H9 (cell line): ENCODE data around the gene ALKBH1. TPM values are rescaled to one million over a fixed set of nuclear protein-coding genes. Genes with fewer than 3 reads are reported as not detected.

Source experiments
- DNase-seq: peaks from one replicate; pipeline ENCODE4 v3.0.0-alpha.2; 2017
- H2AFZ ChIP-seq: one replicate; pipeline ENCODE4 v1.6.1; 2013; ENCODE audit warnings: mild to moderate bottlenecking, low read length, control low read depth, moderate library complexity
- H2AK5ac ChIP-seq: 2 replicates; pipeline ENCODE4 v1.6.1; 2013; ENCODE audit warnings: low read length, control low read depth, mixed read lengths; ENCODE audit not compliant: insufficient read length
- H2BK120ac ChIP-seq: one replicate; pipeline ENCODE4 v1.6.1; 2013; ENCODE audit warnings: low read depth, mild to moderate bottlenecking, low read length, control low read depth, inconsistent platforms; ENCODE audit not compliant: poor library complexity, severe bottlenecking
- H2BK12ac ChIP-seq: 2 replicates; pipeline ENCODE4 v1.6.1; 2013; ENCODE audit warnings: low read length, control low read depth, mixed read lengths, low read depth; ENCODE audit not compliant: insufficient read length
- H2BK15ac ChIP-seq: 2 replicates; pipeline ENCODE4 v1.6.1; 2013; ENCODE audit warnings: low read depth, low read length, control low read depth
- H2BK20ac ChIP-seq: one replicate; pipeline ENCODE4 v1.6.1; 2013; ENCODE audit warnings: low read depth, mild to moderate bottlenecking, low read length, control low read depth, inconsistent platforms; ENCODE audit not compliant: poor library complexity, severe bottlenecking
- H2BK5ac ChIP-seq: 2 replicates; pipeline ENCODE4 v1.6.1; 2013; ENCODE audit warnings: low read length, control low read depth, mixed read lengths; ENCODE audit not compliant: insufficient read length
- H3K14ac ChIP-seq: 2 replicates; pipeline ENCODE4 v1.6.1; 2013; ENCODE audit warnings: low read length, control low read depth; ENCODE audit not compliant: insufficient read depth
- H3K18ac ChIP-seq: 2 replicates; pipeline ENCODE4 v1.6.1; 2013; ENCODE audit warnings: low read depth, mild to moderate bottlenecking, mixed read lengths, low read length, control low read depth; ENCODE audit not compliant: insufficient read length
- H3K23ac ChIP-seq: 2 replicates; pipeline ENCODE4 v1.6.1; 2013; ENCODE audit warnings: low read length, control low read depth, mixed read lengths, low read depth; ENCODE audit not compliant: insufficient read length
- H3K23me2 ChIP-seq: 2 replicates; pipeline ENCODE4 v1.6.1; 2013; ENCODE audit warnings: low read depth, mild to moderate bottlenecking, mixed read lengths, low read length, control low read depth; ENCODE audit not compliant: insufficient read length, poor library complexity, severe bottlenecking
- H3K27ac ChIP-seq: 2 replicates; pipeline ENCODE4 v1.5.1; 2013; ENCODE audit warnings: low read length, control low read depth, mixed read lengths, low read depth; ENCODE audit not compliant: insufficient read length
- H3K27me3 ChIP-seq: 2 replicates; pipeline ENCODE4 v1.6.1; 2013; ENCODE audit warnings: low read length, control low read depth, inconsistent platforms; ENCODE audit not compliant: insufficient read depth
- H3K4ac ChIP-seq: 2 replicates; pipeline ENCODE4 v1.6.1; 2013; ENCODE audit warnings: low read depth, mild to moderate bottlenecking, control low read depth, inconsistent platforms, low read length, moderate library complexity
- H3K4me1 ChIP-seq: 2 replicates; pipeline ENCODE4 v1.6.1; 2013; ENCODE audit warnings: low read length, control low read depth, inconsistent platforms; ENCODE audit not compliant: insufficient read depth
- H3K4me2 ChIP-seq: 2 replicates; pipeline ENCODE4 v1.6.1; 2013; ENCODE audit warnings: low read length, control low read depth, mixed read lengths; ENCODE audit not compliant: insufficient read length, insufficient read depth
- H3K56ac ChIP-seq: 2 replicates; pipeline ENCODE4 v1.6.1; 2013; ENCODE audit warnings: low read depth, mild to moderate bottlenecking, mixed read lengths, low read length, control low read depth; ENCODE audit not compliant: insufficient read length
- H3K79me1 ChIP-seq: 2 replicates; pipeline ENCODE4 v1.6.1; 2013; ENCODE audit warnings: low read depth, mild to moderate bottlenecking, moderate library complexity, low read length, control low read depth, inconsistent platforms; ENCODE audit not compliant: insufficient read depth, poor library complexity, severe bottlenecking
- H3K79me2 ChIP-seq: 2 replicates; pipeline ENCODE4 v1.6.1; 2013; ENCODE audit warnings: low read length, control low read depth, inconsistent platforms; ENCODE audit not compliant: insufficient read depth
- H3K9ac ChIP-seq: 2 replicates; pipeline ENCODE4 v1.6.1; 2013; ENCODE audit warnings: low read length, control low read depth, mixed read lengths; ENCODE audit not compliant: insufficient read length; ENCODE audit errors: extremely low read depth
- H3K9me3 ChIP-seq: one replicate; pipeline ENCODE4 v1.6.1; 2013; ENCODE audit warnings: low read depth, low read length, inconsistent platforms; ENCODE audit not compliant: control insufficient read depth
- H3T11ph ChIP-seq: one replicate; pipeline ENCODE4 v1.6.1; 2013; ENCODE audit warnings: mild to moderate bottlenecking, low read length, control low read depth, inconsistent platforms
- H4K20me1 ChIP-seq: one replicate; pipeline ENCODE4 v1.6.1; 2013; ENCODE audit not compliant: control insufficient read depth, insufficient read length, insufficient read depth
- H4K5ac ChIP-seq: 2 replicates; pipeline ENCODE4 v1.6.1; 2013; ENCODE audit warnings: low read depth, mild to moderate bottlenecking, mixed read lengths, low read length, control low read depth; ENCODE audit not compliant: insufficient read length
- H4K8ac ChIP-seq: replicated peaks from 2 replicates; pipeline ENCODE4 v1.6.1; 2013; ENCODE audit warnings: low read length, control low read depth, mixed read lengths, low read depth; ENCODE audit not compliant: insufficient read length
- H4K91ac ChIP-seq: 2 replicates; pipeline ENCODE4 v1.6.1; 2013; ENCODE audit warnings: low read depth, mild to moderate bottlenecking, moderate library complexity, mixed read lengths, low read length, control low read depth; ENCODE audit not compliant: insufficient read length
- H3K27ac Mint-ChIP-seq, 3 experiments: 2 replicates in 2 of 3; 3 replicates in 1 of 3; pipeline ENCODE4 v1.8.0; 2020 to 2021; ENCODE audit warnings: mixed read lengths in 3 of 3, mild to moderate bottlenecking in 1 of 3, moderate library complexity in 1 of 3
- H3K27me3 Mint-ChIP-seq: 2 replicates; pipeline ENCODE4 v1.8.0; 2021; ENCODE audit warnings: low read depth, mild to moderate bottlenecking, moderate library complexity, mixed read lengths
- H3K36me3 Mint-ChIP-seq, 3 experiments: 2 replicates in 2 of 3; 3 replicates in 1 of 3; pipeline ENCODE4 v1.8.0; 2020 to 2021; ENCODE audit warnings: low read depth in 3 of 3, mixed read lengths in 3 of 3; ENCODE audit not compliant: insufficient read depth in 1 of 3
- H3K4me1 Mint-ChIP-seq, 2 experiments: 2 replicates each; pipeline ENCODE4 v1.8.0; 2020; ENCODE audit warnings: mixed read lengths in 2 of 2
- H3K4me3 Mint-ChIP-seq, 2 experiments: 2 replicates in 1 of 2; 3 replicates in 1 of 2; pipeline ENCODE4 v1.8.0; 2020 to 2021; ENCODE audit warnings: mild to moderate bottlenecking in 2 of 2, mixed read lengths in 2 of 2, moderate library complexity in 1 of 2
- H3K9me3 Mint-ChIP-seq, 2 experiments: 2 replicates in 1 of 2; 3 replicates in 1 of 2; pipeline ENCODE4 v1.8.0; 2020; ENCODE audit warnings: mild to moderate bottlenecking in 2 of 2, mixed read lengths in 2 of 2, moderate library complexity in 1 of 2
- CTCF ChIP-seq: fragments of 200-600 bp; sonication (generic); conservative IDR thresholded peaks from 3 replicates; pipeline ENCODE4 v1.8.0; 2021; ENCODE audit warnings: antibody characterized with exemption, mild to moderate bottlenecking
- WGBS: extraction: QIAGEN DNeasy Blood & Tissue Kit; methylation state at CpG from one replicate; pipeline ENCODE4 v1.1.7; 2013; ENCODE audit warnings: missing lambda C conversion rate, low lambda C conversion rate, mixed read lengths; ENCODE audit not compliant: insufficient read length; ENCODE audit errors: extremely low coverage; 5-methylcytosine and 5-hydroxymethylcytosine counted together
- total RNA-seq: library from RNA; stranded (reverse); gene quantifications from 2 replicates; pipeline ENCODE4 v1.2.1, GENCODE V29; 2021

ALKBH1 gene
- total RNA-seq, 1 experiment from 2014 or later = 18.7 TPM

- Histone ChIP-seq H3K4ac (no peak overlapping the region), H3T11ph (no peak overlapping the region), H4K91ac (no peak overlapping the region), H2BK120ac (no peak overlapping the region), H3K79me2 (no peaks in the 10 kb centered on the region), H3K27me3 (no peaks in the 10 kb centered on the region), H2BK12ac (no peak overlapping the region), H3K79me1 (no peaks in the 10 kb centered on the region), H3K18ac (no peak overlapping the region), H3K23me2 (no peaks in the 10 kb centered on the region), H3K56ac (no peak overlapping the region), H3K9me3 (no peaks in the 10 kb centered on the region), H3K14ac (no peak overlapping the region), H3K27ac (no peak overlapping the region), H2BK5ac (no peak overlapping the region), H3K23ac (no peak overlapping the region), H2BK15ac (no peak overlapping the region), H4K5ac (no peak overlapping the region), H3K9ac (no peak overlapping the region), H2AFZ (no peak overlapping the region), H3K4me1 (no peaks in the 10 kb centered on the region), H3K4me2 (no peak overlapping the region), H2AK5ac (no peak overlapping the region), H2BK20ac (no peak overlapping the region), H4K8ac (no peak overlapping the region), H4K20me1 (no peaks in the 10 kb centered on the region)
- Mint-ChIP-seq H3K27ac (no peak overlapping the region), H3K4me3 (no peak overlapping the region), H3K4me1 (no peaks in the 10 kb centered on the region), H3K36me3 (no peaks in the 10 kb centered on the region), H3K27me3 (peaks cover 5% of the 10 kb centered on the region; the same call in 1 of the 2 replicates), H3K9me3 (peaks cover 0 to 5% of the 10 kb centered on the region in 2 experiments; a peak in 2 of 5 replicates)
- WGBS = no CpG with 5 or more reads among the region's 15 CpGs
- no peak for TF ChIP-seq CTCF
- no peak for DNase-seq
Observed at GRCh38 chr14:77645520-77646230, 62.1 kb downstream of the ALKBH1 start.
